SK-N-MC (cell line): Measurements from ENCODE around the gene CLEC4C.

Experiments
- EZH2 ChIP-seq: fragments of 200-600 bp; sonication (generic); IDR thresholded peaks from one replicate; pipeline ENCODE4 v1.6.1; 2017; ENCODE audit warnings: antibody characterized with exemption
- POLR2AphosphoS5 ChIP-seq: IDR thresholded peaks from 2 replicates; pipeline ENCODE4 v1.6.1; 2012; ENCODE audit warnings: mild to moderate bottlenecking, low read depth, low read length, borderline replicate concordance

GRCh38 chr12:7787574-7788293 is 40.6 kb upstream of the CLEC4C start:
- TF ChIP-seq POLR2AphosphoS5 (no peak), EZH2 (no peak)
